Muscle layer of colon (tissue), 2 donors: ENCODE measurements around the gene GPI.

Experiments used
- H3K27ac ChIP-seq: one replicate; pipeline ENCODE4 v1.7.0; 2013; ENCODE audit warnings: low read depth, mild to moderate bottlenecking, low read length, moderate library complexity
- H3K27me3 ChIP-seq, 2 donors: one replicate each; pipeline ENCODE4 v1.7.0; 2013; ENCODE audit warnings: low read length in 2 of 2, mild to moderate bottlenecking in 2 of 2; ENCODE audit not compliant: insufficient read depth in 2 of 2, control insufficient read depth in 1 of 2
- H3K36me3 ChIP-seq: one replicate; pipeline ENCODE4 v1.7.0; 2013; ENCODE audit warnings: mild to moderate bottlenecking, low read length; ENCODE audit not compliant: insufficient read depth
- H3K4me1 ChIP-seq: one replicate; pipeline ENCODE4 v1.7.0; 2013; ENCODE audit warnings: mild to moderate bottlenecking, low read length; ENCODE audit not compliant: insufficient read depth
- H3K4me3 ChIP-seq, 2 donors: one replicate each; pipeline ENCODE4 v1.7.0; 2013; ENCODE audit warnings: low read length in 2 of 2, low read depth in 1 of 2, mild to moderate bottlenecking in 1 of 2, moderate library complexity in 1 of 2
- H3K9ac ChIP-seq: one replicate; pipeline ENCODE4 v1.7.0; 2013; ENCODE audit warnings: low read length
- H3K9me3 ChIP-seq: one replicate; pipeline ENCODE4 v1.7.0; 2013; ENCODE audit warnings: mild to moderate bottlenecking, low read length
- donor health status: abdominal sarcoma.
- donor health status: Adenocarcinoma of cecum.

GPI gene

DNA sequence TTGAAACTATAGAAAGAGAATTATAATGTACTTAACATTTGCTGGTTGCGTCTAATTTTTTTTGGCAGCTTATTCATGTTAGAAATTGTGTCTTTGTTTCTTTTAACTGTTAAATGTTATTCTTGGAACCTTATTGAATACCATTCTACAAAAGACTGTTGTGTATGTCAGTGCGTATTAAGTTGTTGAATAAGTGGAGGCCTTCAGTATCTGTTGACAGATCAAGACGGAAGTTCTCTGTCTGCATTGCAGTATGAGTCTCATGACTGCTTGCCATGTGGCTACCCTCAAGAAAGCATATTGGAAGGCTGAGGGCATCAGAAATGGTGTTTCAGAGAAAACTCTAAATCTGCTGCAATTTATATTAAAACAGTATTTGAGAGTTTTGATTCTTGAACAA lies 71.7 kb downstream of the GPI start:
- Histone ChIP-seq H3K9me3 (no peaks in the 10 kb centered on the region), H3K27me3 (no peaks in the 10 kb centered on the region), H3K36me3 (peaks cover 57% of the 10 kb centered on the region), H3K4me1 (peaks cover under 1% of the 10 kb centered on the region), H3K27ac (no peak overlapping the region), H3K4me3 (no peak overlapping the region), H3K9ac (no peak overlapping the region)

- no peaks in the 10 kb centered on the region for H3K27me3 ChIP-seq
Measured at GRCh38 chr19:34448191-34448590, 83.2 kb downstream of the GPI start.

More at GRCh38 chr19:34448191-34448590, 83.2 kb downstream of the GPI start:
- H3K9me3 ChIP-seq, result no peaks in the 10 kb centered on the region
- no peak overlapping the region for H3K9ac ChIP-seq
- H3K4me1 ChIP-seq, result no peaks in the 10 kb centered on the region
- H3K27ac ChIP-seq, result no peak overlapping the region
- no peak overlapping the region for H3K4me3 ChIP-seq
- peaks cover 66% of the 10 kb centered on the region for H3K36me3 ChIP-seq
